Measurements from ENCODE around the gene DNAJC5.

The DNAJC5 gene

GRCh38 chr20:63885264-63886053 lies 9.5 kb upstream of the DNAJC5 start:
- DNase-seq, result no peak

DNA sequence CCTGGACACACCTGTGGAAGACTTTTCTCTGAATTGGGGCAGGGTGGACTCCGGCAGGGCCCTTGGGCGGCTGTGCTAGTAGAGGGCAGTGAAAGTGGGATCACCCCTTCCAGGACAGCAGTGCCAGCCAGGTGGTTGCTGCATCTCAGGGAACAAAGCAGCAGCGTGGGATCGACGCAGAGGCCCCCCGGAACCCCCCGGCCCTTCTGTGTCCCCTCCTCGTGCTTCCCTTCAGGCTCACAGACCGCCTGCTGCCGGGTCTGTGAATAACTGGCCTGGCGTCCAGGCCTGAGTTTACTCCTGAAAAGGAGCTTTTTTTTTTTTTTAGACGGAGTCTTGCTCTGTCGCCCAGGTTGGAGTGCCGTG lies 8.9 kb upstream of the DNAJC5 start:
- no peak for DNase-seq

DNA sequence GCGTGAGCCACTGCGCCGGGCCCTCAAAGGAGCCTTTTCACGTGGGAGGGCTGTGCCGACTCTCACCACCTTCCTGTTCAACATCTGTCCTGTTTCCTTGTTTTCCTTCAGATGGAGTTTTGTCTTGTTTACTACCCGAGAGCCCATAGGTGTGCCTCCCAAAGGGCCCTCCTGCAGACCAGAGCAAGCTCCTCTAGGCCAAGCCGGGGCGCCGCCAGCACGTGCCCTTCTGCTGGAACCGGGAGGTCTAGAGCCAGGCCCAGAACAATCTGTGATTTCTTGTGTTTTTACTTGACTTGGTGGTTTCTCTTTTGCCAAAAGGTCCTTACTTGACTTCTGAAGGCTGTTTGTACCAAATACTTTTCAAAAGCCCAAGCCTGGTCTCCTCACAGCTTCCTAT lies 8.0 kb upstream of the DNAJC5 start:
- DNase-seq, result no peak

DNA sequence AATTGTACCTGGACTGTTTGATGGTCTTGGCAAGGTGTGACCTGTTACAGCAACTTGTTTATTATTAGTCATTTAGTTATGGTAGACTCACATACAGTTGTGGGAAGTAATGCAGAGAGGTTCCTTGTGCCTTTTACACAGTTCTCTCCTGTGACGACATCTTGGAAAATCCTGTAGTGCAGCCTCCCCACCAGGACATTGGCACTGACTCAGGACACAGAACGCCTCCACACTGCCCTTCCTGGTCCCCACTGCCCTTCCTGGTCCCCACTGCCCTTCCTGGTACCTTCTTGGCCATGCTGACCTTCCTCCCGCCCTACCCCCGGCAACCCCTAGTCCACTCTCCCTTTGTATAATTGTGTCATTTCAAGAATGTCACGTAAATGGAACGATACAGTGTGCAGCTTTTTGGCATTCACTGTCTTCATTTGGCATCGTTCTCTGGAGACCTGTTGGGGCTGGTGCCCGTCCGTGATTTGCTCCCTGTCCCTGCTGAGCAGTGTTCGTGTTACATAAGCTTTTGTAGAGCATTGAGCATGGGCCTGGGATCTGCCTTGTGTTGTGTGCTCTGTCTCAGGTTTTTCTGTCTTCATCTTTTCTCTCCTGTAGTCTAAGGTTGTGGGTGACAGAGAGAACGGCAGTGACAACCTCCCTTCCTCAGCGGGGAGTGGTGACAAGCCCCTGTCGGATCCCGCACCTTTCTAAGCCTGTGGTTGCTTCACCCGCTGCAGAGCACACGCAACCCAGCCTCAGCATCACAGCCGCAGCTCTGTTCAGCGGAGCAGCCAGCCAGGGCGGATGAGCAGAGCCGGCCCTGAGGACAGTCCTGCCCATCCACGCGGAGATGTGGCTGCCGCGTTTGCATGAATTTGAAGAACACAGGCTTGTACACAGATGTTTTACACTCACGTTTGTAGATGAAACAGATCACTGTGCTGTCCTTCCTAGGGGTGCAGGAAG lies 5.4 kb upstream of the DNAJC5 start:
- DNase-seq, result no peak

DNA sequence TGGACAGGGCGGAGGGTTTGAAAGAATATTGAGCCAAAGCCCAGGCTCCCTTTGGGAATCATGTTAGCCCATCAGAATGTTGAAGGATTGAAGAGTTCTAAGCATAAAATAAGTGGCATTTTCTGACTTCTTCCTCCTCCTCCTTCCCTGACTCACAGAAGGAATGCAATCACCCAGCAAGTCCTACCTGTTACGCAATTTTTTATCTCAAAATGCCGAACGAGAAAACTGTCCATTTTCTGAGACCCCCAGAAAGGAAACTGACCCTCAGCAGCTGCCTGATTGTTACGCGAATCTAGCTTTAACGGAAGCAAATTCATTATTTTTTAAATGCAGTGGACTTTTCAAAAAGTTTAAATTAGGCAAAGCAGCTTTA lies 4.7 kb upstream of the DNAJC5 start:
- no peak for DNase-seq

DNA sequence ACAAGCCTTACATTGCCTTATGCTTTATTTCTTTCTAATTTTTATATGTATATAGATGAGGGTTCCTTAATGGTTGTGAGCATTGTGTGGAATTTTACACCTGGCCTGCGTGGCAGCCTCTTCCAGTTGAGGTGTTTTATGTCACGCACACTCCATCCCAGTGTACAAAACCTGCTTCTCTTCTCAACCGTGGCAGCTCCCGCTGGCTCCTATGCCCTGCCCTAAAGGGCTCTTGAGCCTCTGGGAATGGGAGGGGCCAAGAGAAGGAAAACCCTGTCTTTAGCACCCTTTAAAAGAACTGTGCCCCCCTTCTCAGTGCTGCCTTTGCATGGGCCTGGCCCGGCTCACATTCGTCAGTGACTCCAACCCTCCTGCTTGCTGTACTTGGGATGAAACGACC lies 4.3 kb upstream of the DNAJC5 start:
- DNase-seq, result no peak

DNA sequence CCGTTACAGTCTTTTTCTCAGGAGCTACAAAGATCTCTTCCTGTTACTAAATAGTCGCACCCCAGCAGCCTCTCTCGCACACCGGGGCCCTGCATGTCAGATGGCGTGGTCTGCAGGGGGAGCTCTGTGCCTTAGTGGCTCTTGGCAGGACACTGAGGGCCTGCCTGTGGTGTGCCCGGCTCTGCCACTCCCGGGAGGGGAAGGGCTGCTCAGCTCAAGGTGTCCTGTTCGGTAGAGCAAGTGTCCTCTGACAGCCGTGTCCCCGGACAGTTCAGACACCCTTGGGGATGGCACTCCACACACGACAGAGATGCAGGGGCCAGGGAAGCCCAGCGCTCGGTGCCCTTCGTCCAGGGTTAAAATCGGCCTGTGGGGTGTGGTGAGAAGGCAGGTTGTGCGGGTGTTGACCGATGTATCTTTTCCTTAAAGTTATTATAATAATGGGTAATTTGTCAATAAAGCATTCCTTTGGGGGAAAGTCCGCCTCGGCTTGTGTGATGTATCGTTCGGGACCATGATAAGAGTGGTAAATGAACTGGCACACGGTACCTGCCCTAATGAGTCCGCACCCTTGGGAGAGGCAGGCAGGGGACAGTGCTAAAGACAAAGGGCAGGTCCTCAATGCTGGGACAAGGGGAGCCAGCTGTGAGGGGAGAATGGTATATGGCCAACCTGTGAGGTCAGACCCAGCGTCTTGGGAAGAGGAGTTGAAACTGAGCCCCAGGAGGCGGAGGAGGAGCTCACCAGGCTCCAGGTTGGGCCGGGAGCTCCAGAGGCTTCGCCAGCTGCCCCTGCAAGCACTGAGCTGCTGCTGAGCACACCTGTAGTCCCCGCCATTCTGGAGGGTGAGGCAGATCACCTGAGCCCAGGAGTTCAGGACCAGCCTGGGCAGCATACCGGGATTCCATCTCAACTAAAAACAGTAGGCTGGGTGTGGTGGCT lies 3.6 kb upstream of the DNAJC5 start:
- no peak for DNase-seq

DNA sequence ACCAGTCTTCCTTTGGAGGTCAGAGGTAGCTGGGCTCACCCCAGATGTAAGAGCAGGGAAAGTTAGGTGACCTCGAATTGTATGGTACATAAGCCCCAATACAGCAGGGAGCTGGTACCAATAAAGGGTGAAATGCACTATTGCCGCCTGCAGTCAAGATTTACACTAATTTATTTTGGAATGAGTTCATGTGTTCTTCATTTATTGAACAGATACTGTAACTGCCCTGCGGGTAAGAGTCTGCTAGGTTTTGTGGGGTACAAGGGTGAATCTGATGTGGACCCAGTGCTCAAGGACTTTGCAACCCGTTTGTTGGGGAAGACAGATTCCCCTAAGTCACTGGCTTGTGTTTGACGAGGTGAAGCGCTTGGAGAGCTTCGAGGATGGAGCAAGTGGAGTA lies 2.5 kb upstream of the DNAJC5 start:
- DNase-seq, result no peak

DNA sequence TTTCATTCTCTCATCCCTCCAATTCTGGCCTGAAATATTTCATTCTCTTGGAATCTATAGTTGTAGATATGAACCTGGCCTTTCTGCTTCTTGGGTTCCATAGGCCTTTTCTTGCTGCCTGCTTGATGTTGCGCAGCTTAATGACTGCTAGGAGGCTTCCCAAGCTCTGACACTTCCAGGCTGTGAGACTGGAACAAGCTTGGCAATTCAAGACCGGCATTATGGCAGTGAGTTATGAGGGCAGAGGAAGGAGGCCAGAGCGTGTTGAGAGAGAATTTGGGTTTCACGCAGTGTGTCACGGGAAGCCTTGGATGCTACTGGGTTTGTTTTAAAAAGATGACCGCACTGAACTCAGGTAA lies 948 bp upstream of the DNAJC5 start:
- no peak for DNase-seq

GRCh38 chr20:63895202-63895951 lies 451 bp downstream of the DNAJC5 start:
- no peak for DNase-seq

GRCh38 chr20:63895952-63896263 lies 982 bp downstream of the DNAJC5 start:
- no peak for DNase-seq

- DNase-seq, result peak; percentile 76 to 87
Measured at GRCh38 chr20:63896264-63897105, 1.6 kb downstream of the DNAJC5 start.

GRCh38 chr20:63897978-63898561 lies 3.1 kb downstream of the DNAJC5 start:
- DNase-seq, result no peak

- DNase-seq, result no peak
Measured at GRCh38 chr20:63898882-63899558, 4.1 kb downstream of the DNAJC5 start.

DNA sequence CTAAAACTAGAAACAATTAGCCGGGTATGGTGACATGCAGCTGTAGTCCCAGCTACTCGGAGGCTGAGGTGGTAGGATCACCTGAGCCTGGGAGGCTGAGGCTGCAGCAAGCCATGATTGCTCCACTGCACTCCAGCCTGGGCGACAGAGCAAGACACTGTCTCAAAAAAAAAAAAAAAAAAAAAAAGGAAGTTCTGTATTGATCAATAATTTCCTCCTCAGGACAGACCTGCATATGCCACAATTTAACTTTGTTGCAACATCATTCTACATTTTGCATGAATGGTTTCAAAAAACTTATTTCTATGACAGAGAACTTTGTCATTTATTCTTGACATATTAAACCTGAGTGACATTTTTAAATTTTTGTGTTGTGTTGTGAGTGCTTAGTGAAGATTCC lies 5.5 kb downstream of the DNAJC5 start:
- DNase-seq, result no peak

GRCh38 chr20:63903796-63904561 lies 9.1 kb downstream of the DNAJC5 start:
- DNase-seq, result no peak

DNA sequence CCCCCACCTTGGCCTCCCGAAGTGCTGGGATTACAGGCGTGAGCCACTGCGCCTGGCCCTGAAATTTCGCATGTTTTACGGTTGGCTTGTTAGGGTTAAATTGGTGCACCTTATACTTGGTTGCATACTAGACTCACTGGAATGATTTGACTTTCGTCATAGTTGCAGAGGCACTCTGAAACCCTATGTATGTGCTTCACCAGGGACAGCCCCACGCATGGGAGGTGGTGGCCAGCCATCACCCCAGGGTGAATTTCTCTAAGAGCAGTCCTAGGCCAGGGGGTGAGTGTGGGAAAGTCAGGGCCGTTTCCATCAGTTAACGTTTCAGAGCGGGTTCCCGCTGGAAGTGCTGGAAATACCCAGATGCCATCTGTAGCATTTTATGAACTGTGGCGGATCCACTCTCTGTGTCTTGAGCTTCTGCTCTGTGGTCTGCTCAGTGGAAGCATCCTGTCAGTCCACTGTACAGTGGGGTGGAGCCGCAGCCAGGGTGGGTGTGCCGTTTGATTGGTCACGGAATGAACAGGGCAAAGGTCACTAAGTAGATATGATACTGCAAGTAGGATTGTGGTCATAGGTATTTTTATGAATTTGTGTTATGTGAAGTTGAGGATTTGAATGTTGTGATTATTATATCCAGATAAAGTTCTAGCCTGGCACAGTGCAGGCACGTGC lies 13.2 kb downstream of the DNAJC5 start:
- DNase-seq, result no peak

GRCh38 chr20:63911176-63911575 lies 16.2 kb downstream of the DNAJC5 start:
- no peak for DNase-seq

GRCh38 chr20:63913768-63914167 lies 18.8 kb downstream of the DNAJC5 start:
- no peak for DNase-seq

All from SHP77 (cell line).